ENCODE data around the gene ST7L.

The ST7L gene

GRCh38 chr1:112619518-112620376 lies 806 bp upstream of the ST7L start, which contains the start of gene CAPZA1:
CAPZA1 (plus strand) TSS chr1:112619832; CDS start chr1:112619845, 13 bp downstream.
- in situ Hi-C loops (cut with MboI; ENCODE audit: low sequenced_read_pairs): loop anchor here (25.0 kb wide), 1 partner anchor 232 kb away; the partner anchor contains the start of gene CTTNBP2NL

GRCh38 chr1:112618114-112618720 lies 724 bp downstream of the ST7L start:
- in situ Hi-C loops (cut with MboI; ENCODE audit: low sequenced_read_pairs): loop anchor here (25.0 kb wide), 1 partner anchor 231 kb away; the partner anchor contains the start of gene CTTNBP2NL

GRCh38 chr1:112614460-112615065 lies 4.4 kb downstream of the ST7L start:
- in situ Hi-C loops (cut with MboI; ENCODE audit: low sequenced_read_pairs): loop anchor here (25.0 kb wide), 1 partner anchor 227 kb away; the partner anchor contains the start of gene CTTNBP2NL

- in situ Hi-C loops (cut with MboI; ENCODE audit: low sequenced_read_pairs): loop anchor here (25.0 kb wide), 1 partner anchor 218 kb away; the partner anchor contains the start of gene CTTNBP2NL
Observed at GRCh38 chr1:112605633-112606327, 13.2 kb downstream of the ST7L start.

GRCh38 chr1:112603541-112603940 lies 15.4 kb downstream of the ST7L start:
- in situ Hi-C loops (cut with MboI; ENCODE audit: low sequenced_read_pairs): loop anchor here (25.0 kb wide), 1 partner anchor 216 kb away; the partner anchor contains the start of gene CTTNBP2NL

GRCh38 chr1:112603012-112603411 lies 15.9 kb downstream of the ST7L start:
- in situ Hi-C loops (cut with MboI; ENCODE audit: low sequenced_read_pairs): loop anchor here (25.0 kb wide), 1 partner anchor 216 kb away; the partner anchor contains the start of gene CTTNBP2NL

- in situ Hi-C loops (cut with MboI; ENCODE audit: low sequenced_read_pairs): no loop called here
Observed at GRCh38 chr1:112599477-112599876, 19.5 kb downstream of the ST7L start.

GRCh38 chr1:112594208-112594876 lies 24.6 kb downstream of the ST7L start:
- in situ Hi-C loops (cut with MboI; ENCODE audit: low sequenced_read_pairs): no loop called here

- in situ Hi-C loops (cut with MboI; ENCODE audit: low sequenced_read_pairs): no loop called here
Observed at GRCh38 chr1:112589766-112590165, 29.2 kb downstream of the ST7L start.

- in situ Hi-C loops (cut with MboI; ENCODE audit: low sequenced_read_pairs): no loop called here
Observed at GRCh38 chr1:112583366-112583765, 35.6 kb downstream of the ST7L start.

GRCh38 chr1:112581586-112582192 lies 37.3 kb downstream of the ST7L start:
- in situ Hi-C loops (cut with MboI; ENCODE audit: low sequenced_read_pairs): no loop called here

- in situ Hi-C loops (cut with MboI; ENCODE audit: low sequenced_read_pairs): no loop called here
Observed at GRCh38 chr1:112579801-112580510, 39.0 kb downstream of the ST7L start.

- in situ Hi-C loops (cut with MboI; ENCODE audit: low sequenced_read_pairs): no loop called here
Observed at GRCh38 chr1:112576240-112576639, 42.7 kb downstream of the ST7L start.

GRCh38 chr1:112575154-112575804 lies 43.7 kb downstream of the ST7L start:
- in situ Hi-C loops (cut with MboI; ENCODE audit: low sequenced_read_pairs): no loop called here

- in situ Hi-C loops (cut with MboI; ENCODE audit: low sequenced_read_pairs): no loop called here
Observed at GRCh38 chr1:112565800-112566199, 53.1 kb downstream of the ST7L start.

- in situ Hi-C loops (cut with MboI; ENCODE audit: low sequenced_read_pairs): no loop called here
Observed at GRCh38 chr1:112564081-112564480, 54.9 kb downstream of the ST7L start.

GRCh38 chr1:112563341-112563740 lies 55.6 kb downstream of the ST7L start:
- in situ Hi-C loops (cut with MboI; ENCODE audit: low sequenced_read_pairs): no loop called here

GRCh38 chr1:112558634-112559033 lies 60.3 kb downstream of the ST7L start:
- in situ Hi-C loops (cut with MboI; ENCODE audit: low sequenced_read_pairs): no loop called here

GRCh38 chr1:112557385-112557784 lies 61.6 kb downstream of the ST7L start:
- in situ Hi-C loops (cut with MboI; ENCODE audit: low sequenced_read_pairs): no loop called here

All from HL-60/S4 treated with phorbol 12-myristate 13-acetate at 8.2 ng/mL for 4 days and 3 days (cell line).